ENCODE measurements around the gene SNF8.

SNF8 gene

DNA sequence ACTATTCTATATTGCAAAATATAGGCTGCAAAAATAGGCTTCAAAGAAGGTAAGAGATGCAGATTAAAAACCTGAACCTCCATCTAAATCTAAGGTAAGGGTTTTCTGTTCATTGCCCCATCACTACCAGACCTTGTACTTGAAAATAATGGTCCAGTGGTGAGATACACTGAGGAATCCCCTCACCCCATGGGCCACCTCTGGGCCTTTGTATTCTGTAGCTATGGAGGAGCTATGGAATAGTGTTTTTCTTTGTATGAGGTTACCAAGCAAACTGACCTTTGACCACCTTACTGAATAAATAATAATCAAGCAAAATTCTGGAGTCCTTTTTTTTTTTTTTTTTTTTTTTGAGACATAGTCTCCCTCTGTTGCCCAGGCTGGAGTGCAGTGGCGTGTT lies 41.2 kb downstream of the SNF8 start:
- TF ChIP-seq TRIM28 (IDR thresholded peaks at IDR 0.05; ENCODE audit: borderline replicate concordance, low read length) (no peak), ZNF112 (tag by site-specific recombination; IDR thresholded peaks at IDR 0.05) (no peak), ZNF350 (tag by site-specific recombination; IDR thresholded peaks at IDR 0.05) (no peak), ZNF48 (tag by site-specific recombination; IDR thresholded peaks at IDR 0.05) (no peak), ZNF114 (tag by site-specific recombination; IDR thresholded peaks at IDR 0.05) (no peak), GLI4 (tag by site-specific recombination; IDR thresholded peaks at IDR 0.05) (no peak), ZNF391 (tag by site-specific recombination; IDR thresholded peaks at IDR 0.05; ENCODE audit: borderline replicate concordance, low read depth) (no peak), ZNF24 (tag by site-specific recombination; IDR thresholded peaks at IDR 0.05) (no peak), ZNF132 (tag by site-specific recombination; IDR thresholded peaks at IDR 0.05; ENCODE audit: borderline replicate concordance) (no peak), OSR2 (tag by site-specific recombination; IDR thresholded peaks at IDR 0.05) (no peak), ZNF621 (tag by site-specific recombination; IDR thresholded peaks at IDR 0.05) (no peak), ZNF211 (tag by site-specific recombination; IDR thresholded peaks at IDR 0.05; ENCODE audit: low read depth) (no peak), ZNF175 (tag by site-specific recombination; IDR thresholded peaks at IDR 0.05) (no peak)
- TF ChIP-seq, protein P1, sequence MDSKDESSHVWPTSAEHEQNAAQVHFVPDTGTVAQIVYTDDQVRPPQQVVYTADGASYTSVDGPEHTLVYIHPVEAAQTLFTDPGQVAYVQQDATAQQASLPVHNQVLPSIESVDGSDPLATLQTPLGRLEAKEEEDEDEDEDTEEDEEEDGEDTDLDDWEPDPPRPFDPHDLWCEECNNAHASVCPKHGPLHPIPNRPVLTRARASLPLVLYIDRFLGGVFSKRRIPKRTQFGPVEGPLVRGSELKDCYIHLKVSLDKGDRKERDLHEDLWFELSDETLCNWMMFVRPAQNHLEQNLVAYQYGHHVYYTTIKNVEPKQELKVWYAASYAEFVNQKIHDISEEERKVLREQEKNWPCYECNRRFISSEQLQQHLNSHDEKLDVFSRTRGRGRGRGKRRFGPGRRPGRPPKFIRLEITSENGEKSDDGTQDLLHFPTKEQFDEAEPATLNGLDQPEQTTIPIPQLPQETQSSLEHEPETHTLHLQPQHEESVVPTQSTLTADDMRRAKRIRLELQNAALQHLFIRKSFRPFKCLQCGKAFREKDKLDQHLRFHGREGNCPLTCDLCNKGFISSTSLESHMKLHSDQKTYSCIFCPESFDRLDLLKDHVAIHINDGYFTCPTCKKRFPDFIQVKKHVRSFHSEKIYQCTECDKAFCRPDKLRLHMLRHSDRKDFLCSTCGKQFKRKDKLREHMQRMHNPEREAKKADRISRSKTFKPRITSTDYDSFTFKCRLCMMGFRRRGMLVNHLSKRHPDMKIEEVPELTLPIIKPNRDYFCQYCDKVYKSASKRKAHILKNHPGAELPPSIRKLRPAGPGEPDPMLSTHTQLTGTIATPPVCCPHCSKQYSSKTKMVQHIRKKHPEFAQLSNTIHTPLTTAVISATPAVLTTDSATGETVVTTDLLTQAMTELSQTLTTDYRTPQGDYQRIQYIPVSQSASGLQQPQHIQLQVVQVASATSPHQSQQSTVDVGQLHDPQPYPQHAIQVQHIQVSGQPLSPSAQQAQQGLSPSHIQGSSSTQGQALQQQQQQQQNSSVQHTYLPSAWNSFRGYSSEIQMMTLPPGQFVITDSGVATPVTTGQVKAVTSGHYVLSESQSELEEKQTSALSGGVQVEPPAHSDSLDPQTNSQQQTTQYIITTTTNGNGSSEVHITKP (tag by site-specific recombination; IDR thresholded peaks at IDR 0.05): no peak
- TF ChIP-seq, protein P2, sequence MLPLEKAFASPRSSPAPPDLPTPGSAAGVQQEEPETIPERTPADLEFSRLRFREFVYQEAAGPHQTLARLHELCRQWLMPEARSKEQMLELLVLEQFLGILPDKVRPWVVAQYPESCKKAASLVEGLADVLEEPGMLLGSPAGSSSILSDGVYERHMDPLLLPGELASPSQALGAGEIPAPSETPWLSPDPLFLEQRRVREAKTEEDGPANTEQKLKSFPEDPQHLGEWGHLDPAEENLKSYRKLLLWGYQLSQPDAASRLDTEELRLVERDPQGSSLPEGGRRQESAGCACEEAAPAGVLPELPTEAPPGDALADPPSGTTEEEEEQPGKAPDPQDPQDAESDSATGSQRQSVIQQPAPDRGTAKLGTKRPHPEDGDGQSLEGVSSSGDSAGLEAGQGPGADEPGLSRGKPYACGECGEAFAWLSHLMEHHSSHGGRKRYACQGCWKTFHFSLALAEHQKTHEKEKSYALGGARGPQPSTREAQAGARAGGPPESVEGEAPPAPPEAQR (tag by site-specific recombination; IDR thresholded peaks at IDR 0.05): no peak
- TF ChIP-seq, protein P3, sequence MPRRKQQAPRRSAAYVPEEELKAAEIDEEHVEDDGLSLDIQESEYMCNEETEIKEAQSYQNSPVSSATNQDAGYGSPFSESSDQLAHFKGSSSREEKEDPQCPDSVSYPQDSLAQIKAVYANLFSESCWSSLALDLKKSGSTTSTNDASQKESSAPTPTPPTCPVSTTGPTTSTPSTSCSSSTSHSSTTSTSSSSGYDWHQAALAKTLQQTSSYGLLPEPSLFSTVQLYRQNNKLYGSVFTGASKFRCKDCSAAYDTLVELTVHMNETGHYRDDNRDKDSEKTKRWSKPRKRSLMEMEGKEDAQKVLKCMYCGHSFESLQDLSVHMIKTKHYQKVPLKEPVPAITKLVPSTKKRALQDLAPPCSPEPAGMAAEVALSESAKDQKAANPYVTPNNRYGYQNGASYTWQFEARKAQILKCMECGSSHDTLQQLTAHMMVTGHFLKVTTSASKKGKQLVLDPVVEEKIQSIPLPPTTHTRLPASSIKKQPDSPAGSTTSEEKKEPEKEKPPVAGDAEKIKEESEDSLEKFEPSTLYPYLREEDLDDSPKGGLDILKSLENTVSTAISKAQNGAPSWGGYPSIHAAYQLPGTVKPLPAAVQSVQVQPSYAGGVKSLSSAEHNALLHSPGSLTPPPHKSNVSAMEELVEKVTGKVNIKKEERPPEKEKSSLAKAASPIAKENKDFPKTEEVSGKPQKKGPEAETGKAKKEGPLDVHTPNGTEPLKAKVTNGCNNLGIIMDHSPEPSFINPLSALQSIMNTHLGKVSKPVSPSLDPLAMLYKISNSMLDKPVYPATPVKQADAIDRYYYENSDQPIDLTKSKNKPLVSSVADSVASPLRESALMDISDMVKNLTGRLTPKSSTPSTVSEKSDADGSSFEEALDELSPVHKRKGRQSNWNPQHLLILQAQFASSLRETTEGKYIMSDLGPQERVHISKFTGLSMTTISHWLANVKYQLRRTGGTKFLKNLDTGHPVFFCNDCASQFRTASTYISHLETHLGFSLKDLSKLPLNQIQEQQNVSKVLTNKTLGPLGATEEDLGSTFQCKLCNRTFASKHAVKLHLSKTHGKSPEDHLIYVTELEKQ (tag by site-specific recombination; IDR thresholded peaks at IDR 0.05; ENCODE audit: borderline replicate concordance): no peak
- TF ChIP-seq, protein P4, sequence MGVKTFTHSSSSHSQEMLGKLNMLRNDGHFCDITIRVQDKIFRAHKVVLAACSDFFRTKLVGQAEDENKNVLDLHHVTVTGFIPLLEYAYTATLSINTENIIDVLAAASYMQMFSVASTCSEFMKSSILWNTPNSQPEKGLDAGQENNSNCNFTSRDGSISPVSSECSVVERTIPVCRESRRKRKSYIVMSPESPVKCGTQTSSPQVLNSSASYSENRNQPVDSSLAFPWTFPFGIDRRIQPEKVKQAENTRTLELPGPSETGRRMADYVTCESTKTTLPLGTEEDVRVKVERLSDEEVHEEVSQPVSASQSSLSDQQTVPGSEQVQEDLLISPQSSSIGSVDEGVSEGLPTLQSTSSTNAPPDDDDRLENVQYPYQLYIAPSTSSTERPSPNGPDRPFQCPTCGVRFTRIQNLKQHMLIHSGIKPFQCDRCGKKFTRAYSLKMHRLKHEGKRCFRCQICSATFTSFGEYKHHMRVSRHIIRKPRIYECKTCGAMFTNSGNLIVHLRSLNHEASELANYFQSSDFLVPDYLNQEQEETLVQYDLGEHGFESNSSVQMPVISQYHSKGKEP (tag by site-specific recombination; IDR thresholded peaks at IDR 0.05): no peak
- TF ChIP-seq, protein P5, sequence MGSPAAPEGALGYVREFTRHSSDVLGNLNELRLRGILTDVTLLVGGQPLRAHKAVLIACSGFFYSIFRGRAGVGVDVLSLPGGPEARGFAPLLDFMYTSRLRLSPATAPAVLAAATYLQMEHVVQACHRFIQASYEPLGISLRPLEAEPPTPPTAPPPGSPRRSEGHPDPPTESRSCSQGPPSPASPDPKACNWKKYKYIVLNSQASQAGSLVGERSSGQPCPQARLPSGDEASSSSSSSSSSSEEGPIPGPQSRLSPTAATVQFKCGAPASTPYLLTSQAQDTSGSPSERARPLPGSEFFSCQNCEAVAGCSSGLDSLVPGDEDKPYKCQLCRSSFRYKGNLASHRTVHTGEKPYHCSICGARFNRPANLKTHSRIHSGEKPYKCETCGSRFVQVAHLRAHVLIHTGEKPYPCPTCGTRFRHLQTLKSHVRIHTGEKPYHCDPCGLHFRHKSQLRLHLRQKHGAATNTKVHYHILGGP (tag by site-specific recombination; IDR thresholded peaks at IDR 0.05): no peak
- Histone ChIP-seq H3K36me3 (ENCODE audit: control insufficient read depth in 2 of 2, insufficient read depth in 1 of 2, low read length in 2 of 2) (peaks cover 0 to 1% of the 10 kb centered on the region in 2 experiments; a peak in 2 of 3 replicates), H3K27ac (ENCODE audit: extremely low read depth, low read depth, low read length) (no peak overlapping the region), H3K4me3 (ENCODE audit: low read depth, low read length) (no peak overlapping the region), H3K4me1 (ENCODE audit: control insufficient read depth, insufficient read depth, low read length) (no peaks in the 10 kb centered on the region), H3K9me3 (ENCODE audit: control insufficient read depth, insufficient read depth, low read depth, low read length) (no peaks in the 10 kb centered on the region)
- ChIA-PET CTCF (interaction anchor here (0.6 to 1.2 kb wide), 4 partner anchors 9 to 87 kb away, joined by 3 read pairs; partner anchors contain the start of gene ATP5MC1), POLR2A (interaction anchor here (0.6 to 7.5 kb wide), 7 partner anchors 9 to 144 kb away, joined by 3 to 106 read pairs (median 6); partner anchors contain the start of genes ATP5MC1 and GIP)

All from HEK293 (cell line).